H1 (cell line): ENCODE results near the gene OR56A5. TPM values are rescaled to one million over a fixed set of nuclear protein-coding genes. Genes with fewer than 3 reads are reported as not detected.

Experiments
- CTCF ChIA-PET: fragments of 300-600 bp; sonication (Branson Sonifier 250); formaldehyde crosslinking; loops from one replicate; lab custom pipeline; 2021; ENCODE audit not compliant: partially characterized antibody; lab: Charles Lee
- POLR2A ChIA-PET: fragments of 300-600 bp; sonication (Branson Sonifier 250); formaldehyde crosslinking; loops from one replicate; lab custom pipeline; 2021; ENCODE audit warnings: inconsistent platforms; ENCODE audit not compliant: partially characterized antibody; lab: Charles Lee
- DNase-seq, 2 experiments: peaks; one replicate each; pipeline versions ENCODE4 v3.0.0 to v3.0.0-alpha.2; 2010 to 2022; ENCODE audit warnings: low spot score in 2 of 2, low read depth in 1 of 2, mixed read lengths in 1 of 2
- FAIRE-seq: peaks from 2 replicates; lab custom pipeline; 2011; peaks lifted over from hg19 to GRCh38; lab: Jason Lieb, UNC
- H2AFZ ChIP-seq: 2 replicates; pipeline ENCODE4 v1.8.1; 2012; ENCODE audit warnings: low read length, inconsistent platforms
- H2AK5ac ChIP-seq: 2 replicates; pipeline ENCODE4 v1.6.1; 2013; ENCODE audit warnings: low read depth, low read length
- H2BK120ac ChIP-seq: replicated peaks from 2 replicates; pipeline ENCODE3; 2013; ENCODE audit warnings: low read depth, low read length, inconsistent platforms
- H2BK12ac ChIP-seq: 2 replicates; pipeline ENCODE4 v1.6.1; 2013; ENCODE audit warnings: low read depth, low read length
- H2BK15ac ChIP-seq: 2 replicates; pipeline ENCODE4 v1.6.1; 2013; ENCODE audit warnings: low read length
- H2BK20ac ChIP-seq: 2 replicates; pipeline ENCODE4 v1.6.1; 2013; ENCODE audit warnings: low read length
- H2BK5ac ChIP-seq: 2 replicates; pipeline ENCODE4 v1.6.1; 2013; ENCODE audit warnings: low read depth, low read length
- H3K14ac ChIP-seq: 2 replicates; pipeline ENCODE4 v1.6.1; 2013; ENCODE audit warnings: inconsistent platforms; ENCODE audit not compliant: insufficient read length
- H3K18ac ChIP-seq: 2 replicates; pipeline ENCODE4 v1.6.1; 2013; ENCODE audit warnings: low read length; ENCODE audit errors: extremely low read depth
- H3K23ac ChIP-seq: 2 replicates; pipeline ENCODE4 v1.6.1; 2013; ENCODE audit warnings: inconsistent platforms; ENCODE audit not compliant: insufficient read length
- H3K23me2 ChIP-seq: 2 replicates; pipeline ENCODE4 v1.6.1; 2013; ENCODE audit warnings: low read depth, low read length
- H3K27ac ChIP-seq: 2 replicates; pipeline ENCODE4 v1.6.1; 2011; ENCODE audit warnings: low read depth, low read length, inconsistent platforms
- H3K27me3 ChIP-seq, 4 experiments: replicated peaks in 1 of 4; 1 replicate in 1 of 4; 2 replicates in 3 of 4; pipeline versions ENCODE4 v1.6.1 to v1.8.1; 2011 to 2013; ENCODE audit warnings: low read length in 3 of 4, mild to moderate bottlenecking in 3 of 4, inconsistent platforms in 2 of 4, mixed read lengths in 2 of 4, moderate library complexity in 1 of 4; ENCODE audit not compliant: control insufficient read depth in 3 of 4, insufficient read depth in 3 of 4; ENCODE audit errors: extremely low read depth in 1 of 4
- H3K36me3 ChIP-seq, 4 experiments: 2 replicates each; pipeline versions ENCODE4 v1.6.1 to v1.8.1; 2011 to 2013; ENCODE audit warnings: mild to moderate bottlenecking in 4 of 4, low read length in 3 of 4, moderate library complexity in 2 of 4, control low read depth in 1 of 4, inconsistent platforms in 1 of 4; ENCODE audit not compliant: insufficient read depth in 4 of 4, control insufficient read depth in 2 of 4
- H3K4ac ChIP-seq: replicated peaks from 2 replicates; pipeline ENCODE3; 2013; ENCODE audit warnings: low read length, low read depth, mixed read lengths, inconsistent platforms; ENCODE audit not compliant: insufficient read length
- H3K4me1 ChIP-seq, 4 experiments: replicated peaks in 1 of 4; 1 replicate in 1 of 4; 2 replicates in 3 of 4; pipeline versions ENCODE4 v1.6.1 to v1.8.1; 2011 to 2013; ENCODE audit warnings: low read length in 3 of 4, inconsistent platforms in 2 of 4, mixed read lengths in 1 of 4; ENCODE audit not compliant: insufficient read depth in 4 of 4, control insufficient read depth in 3 of 4
- H3K4me2 ChIP-seq, 2 experiments: 2 replicates each; pipeline versions ENCODE4 v1.6.1 to v1.8.1; 2011 to 2013; ENCODE audit warnings: low read depth in 2 of 2, low read length in 2 of 2, control low read depth in 1 of 2, inconsistent platforms in 1 of 2, mild to moderate bottlenecking in 1 of 2; ENCODE audit not compliant: insufficient read depth in 1 of 2
- H3K4me3 ChIP-seq, 4 experiments: fragments of 200-600, 300-600 bp in 1 of 4; sonication (generic), shearing (Covaris generic), sonication (Bioruptor Twin) in 1 of 4; 2 replicates each; pipeline versions ENCODE4 v1.5.1 to v1.8.1; 2011 to 2016; ENCODE audit warnings: low read length in 4 of 4, low read depth in 3 of 4, control low read depth in 2 of 4, inconsistent platforms in 2 of 4, mild to moderate bottlenecking in 2 of 4, mixed read lengths in 1 of 4, moderate library complexity in 1 of 4; ENCODE audit not compliant: insufficient read depth in 2 of 4; ENCODE audit errors: extremely low read depth in 1 of 4
- H3K56ac ChIP-seq: replicated peaks from 2 replicates; pipeline ENCODE3; 2013; ENCODE audit warnings: low read depth, mild to moderate bottlenecking, mixed read lengths, low read length, inconsistent platforms; ENCODE audit not compliant: insufficient read length
- H3K79me1 ChIP-seq: 2 replicates; pipeline ENCODE4 v1.6.1; 2013; ENCODE audit warnings: low read depth, low read length, control low read depth
- H3K79me2 ChIP-seq, 2 experiments: 2 replicates each; pipeline versions ENCODE4 v1.6.1 to v1.8.1; 2012 to 2013; ENCODE audit warnings: low read length in 2 of 2, mild to moderate bottlenecking in 2 of 2, inconsistent platforms in 1 of 2; ENCODE audit not compliant: insufficient read depth in 2 of 2, control insufficient read depth in 1 of 2
- H3K9ac ChIP-seq, 4 experiments: replicated peaks in 1 of 4; 1 replicate in 1 of 4; 2 replicates in 3 of 4; pipeline versions ENCODE4 v1.6.1 to v1.8.1; 2011 to 2013; ENCODE audit warnings: low read depth in 3 of 4, low read length in 3 of 4, control low read depth in 2 of 4, mild to moderate bottlenecking in 2 of 4, moderate library complexity in 2 of 4, inconsistent platforms in 1 of 4; ENCODE audit errors: extremely low read depth in 1 of 4
- H3K9me3 ChIP-seq, 2 experiments: 2 replicates each; pipeline versions ENCODE4 v1.6.1 to v1.8.1; 2012 to 2013; ENCODE audit warnings: mild to moderate bottlenecking in 2 of 2, moderate library complexity in 2 of 2, control low read depth in 1 of 2, inconsistent platforms in 1 of 2, low read depth in 1 of 2, low read length in 1 of 2, mixed read lengths in 1 of 2; ENCODE audit not compliant: insufficient read depth in 2 of 2
- H4K20me1 ChIP-seq, 2 experiments: replicated peaks in 1 of 2; 2 replicates each; pipeline versions ENCODE3 to v1.8.1; 2011 to 2013; ENCODE audit warnings: inconsistent platforms in 2 of 2, low read length in 2 of 2, mild to moderate bottlenecking in 1 of 2; ENCODE audit not compliant: insufficient read depth in 2 of 2, control insufficient read depth in 1 of 2
- H4K5ac ChIP-seq: 2 replicates; pipeline ENCODE4 v1.6.1; 2013; ENCODE audit warnings: low read length, low read depth, mixed read lengths, inconsistent platforms; ENCODE audit not compliant: insufficient read length
- H4K8ac ChIP-seq: 2 replicates; pipeline ENCODE4 v1.8.0; 2013; ENCODE audit warnings: mild to moderate bottlenecking, moderate library complexity, low read length, inconsistent platforms; ENCODE audit not compliant: insufficient read depth; ENCODE audit errors: extremely low read depth
- H4K91ac ChIP-seq: replicated peaks from 2 replicates; pipeline ENCODE3; 2013; ENCODE audit warnings: low read length, mixed read lengths, inconsistent platforms; ENCODE audit not compliant: insufficient read length
- BRCA1 ChIP-seq: IDR thresholded peaks from 2 replicates; pipeline ENCODE4 v1.6.1; 2012; ENCODE audit warnings: low read depth, low read length, improper control_type of control experiment
- CREB1 ChIP-seq: IDR thresholded peaks from 2 replicates; pipeline ENCODE4 v1.6.1; 2012; ENCODE audit warnings: inconsistent platforms
- CTBP2 ChIP-seq: IDR thresholded peaks from 2 replicates; pipeline ENCODE4 v1.7.0; 2011; ENCODE audit warnings: borderline replicate concordance, mild to moderate bottlenecking, moderate library complexity, mixed read lengths, low read length; ENCODE audit not compliant: insufficient read depth, insufficient read length
- FOSL1 ChIP-seq: IDR thresholded peaks from 2 replicates; pipeline ENCODE4 v1.6.1; 2011; ENCODE audit warnings: mild to moderate bottlenecking, low read depth, low read length, moderate library complexity; ENCODE audit not compliant: insufficient read depth
- HDAC6 ChIP-seq: IDR thresholded peaks from one replicate; pipeline ENCODE4 v1.7.1; 2012; ENCODE audit warnings: low read depth, mild to moderate bottlenecking, inconsistent platforms, low read length, moderate library complexity
- MAFK ChIP-seq: IDR thresholded peaks from 2 replicates; pipeline ENCODE4 v1.6.1; 2012; ENCODE audit warnings: low read depth, mild to moderate bottlenecking, improper control_type of control experiment, low read length
- SAP30 ChIP-seq: fragments of 300-600 bp; sonication (generic); IDR thresholded peaks from 2 replicates; pipeline ENCODE4 v1.7.1; 2012; ENCODE audit warnings: low read length, moderate library complexity, mild to moderate bottlenecking, inconsistent platforms; ENCODE audit not compliant: insufficient read depth, insufficient replicate concordance
- SP1 ChIP-seq: IDR thresholded peaks from 2 replicates; pipeline ENCODE4 v1.6.1; 2011; ENCODE audit warnings: low read depth, low read length
- SP4 ChIP-seq: IDR thresholded peaks from 2 replicates; pipeline ENCODE4 v1.6.1; 2012; ENCODE audit warnings: low read length, inconsistent platforms
- SRF ChIP-seq: IDR thresholded peaks from 2 replicates; pipeline ENCODE4 v1.6.1; 2011; ENCODE audit warnings: mild to moderate bottlenecking, low read depth, low read length, moderate library complexity
- YY1 ChIP-seq: IDR thresholded peaks from 2 replicates; pipeline ENCODE4 v1.6.1; 2011; ENCODE audit warnings: low read depth, mild to moderate bottlenecking, low read length
- whole genome bisulfite sequencing, 2 experiments: shearing (Covaris generic) in 1 of 2; methylation state at CpG; one replicate each; pipeline versions ENCODE4 v1.1.6 to v1.1.7; 2013 to 2015; ENCODE audit warnings: low lambda C conversion rate in 2 of 2, mixed read lengths in 2 of 2, inconsistent platforms in 1 of 2, low coverage in 1 of 2, missing lambda C conversion rate in 1 of 2; ENCODE audit not compliant: insufficient replicate concordance in 2 of 2, insufficient coverage in 1 of 2, insufficient read length in 1 of 2; ENCODE audit errors: extremely low coverage in 1 of 2, missing lambda C conversion rate in 1 of 2; 5-methylcytosine and 5-hydroxymethylcytosine counted together
- polyA plus RNA-seq, 7 experiments: library from polyadenylated mRNA; depleted of rRNA in 3 of 7; stranded (reverse) in 5 of 7; unstranded in 2 of 7; fragments of >200 nt in 5 of 7; fragments of 200-250 nt in 2 of 7; gene quantifications; 1 replicate in 5 of 7; 2 replicates in 1 of 7; 4 replicates in 1 of 7; pipeline versions ENCODE4 v1.2.1 to v1.2.3, GENCODE V29; 2011 to 2013; ENCODE audit warnings: missing spikeins in 2 of 7, mixed read lengths in 2 of 7
- total RNA-seq: library from RNA; stranded (reverse); fragmentation: NEBNext Ultra II Directional; extraction: Animal tissue kit (Norgen Biotek cat#: 25700); gene quantifications from 2 replicates; pipeline ENCODE4 v1.2.1, GENCODE V29; 2021

Gene OR56A5
- total and polyA plus RNA-seq, 2 of the 8 experiments (the other 6 are each of a cell fraction or from before 2014, with no cell fraction given) = 0.14 TPM; not detected in 1

GRCh38 chr11:5933116-5933515 lies 35.2 kb downstream of the OR56A5 start:
- Histone ChIP-seq H3K79me1 (no peaks in the 10 kb centered on the region), H3K36me3 (no peaks in the 10 kb centered on the region), H3K9ac (no peak overlapping the region), H3K23me2 (0 out of 2 replicates have a peak, but pooled peaks cover 1% of the 10 kb centered on the region), H3K27me3 (no peaks in the 10 kb centered on the region; a peak in 2 of 7 replicates), H3K23ac (no peak overlapping the region), H4K20me1 (no peaks in the 10 kb centered on the region), H2BK20ac (no peak overlapping the region), H3K4me2 (no peak overlapping the region), H2AK5ac (no peak overlapping the region), H4K91ac (no peak overlapping the region), H2AFZ (no peak overlapping the region), H3K27ac (no peak overlapping the region), H2BK12ac (no peak overlapping the region), H2BK120ac (no peak overlapping the region), H3K4ac (no peak overlapping the region), H3K18ac (no peak overlapping the region), H2BK5ac (no peak overlapping the region), H3K4me1 (no peaks in the 10 kb centered on the region), H3K79me2 (no peaks in the 10 kb centered on the region), H4K8ac (no peak overlapping the region), H3K4me3 (no peak overlapping the region), H3K9me3 (peaks cover 0 to 10% of the 10 kb centered on the region in 2 experiments; a peak in 2 of 4 replicates), H3K56ac (no peak overlapping the region), H4K5ac (no peak overlapping the region), H3K14ac (no peak overlapping the region), H2BK15ac (no peak overlapping the region)
- FAIRE-seq = no peak
- POLR2A ChIA-PET = no interaction called here
- CTCF ChIA-PET = no interaction called here
- no peak for TF ChIP-seq HDAC6
- no peak for TF ChIP-seq BRCA1
- no peak for TF ChIP-seq CTBP2
- no peak for TF ChIP-seq SRF
- TF ChIP-seq FOSL1 = no peak
- no peak for TF ChIP-seq SP1
- no peak for TF ChIP-seq SAP30
- no peak for TF ChIP-seq SP4
- TF ChIP-seq YY1 = no peak
- TF ChIP-seq CREB1 = no peak
- TF ChIP-seq MAFK = no peak
- 90% methylated on average over 10 of the region's 10 CpGs; no CpG with 5 or more reads in 1 of the 2 experiments for WGBS, 2 experiments
- no peak for DNase-seq
